HepG2 (cell line): ENCODE results near the gene AMN. TPM values are rescaled to one million over a fixed set of nuclear protein-coding genes. Genes with fewer than 3 reads are reported as not detected.

Source experiments
- CEBPZ ChIP-seq: IDR thresholded peaks from 2 replicates; pipeline ENCODE4 v1.6.1; 2012; ENCODE audit warnings: low read length, improper control_type of control experiment
- HBP1 ChIP-seq: IDR thresholded peaks from 2 replicates; pipeline ENCODE4 v1.6.1; 2016; ENCODE audit warnings: low read depth, control low read depth
- HOXA3 ChIP-seq: sonication (generic); formaldehyde crosslinking; IDR thresholded peaks from 2 replicates; pipeline ENCODE4 v1.5.0; 2020; ENCODE audit warnings: missing genetic modification reagents
- KMT2A ChIP-seq: sonication (generic); formaldehyde crosslinking; IDR thresholded peaks from 2 replicates; pipeline ENCODE4 v1.4.0; 2020; ENCODE audit warnings: missing genetic modification reagents
- MATR3 ChIP-seq: sonication (generic); formaldehyde crosslinking; IDR thresholded peaks from 2 replicates; pipeline ENCODE4 v1.4.0; 2020; ENCODE audit warnings: missing genetic modification reagents
- NFE2L2 ChIP-seq: fragments of 150-350 bp; IDR thresholded peaks from 2 replicates; pipeline ENCODE4 v1.6.1; 2014; ENCODE audit warnings: low read length
- RBFOX2 ChIP-seq: fragments of 200-400 bp; formaldehyde crosslinking; IDR thresholded peaks from 2 replicates; pipeline ENCODE4 v1.6.1; 2017; ENCODE audit warnings: low read depth, mild to moderate bottlenecking, low read length
- RBM39 ChIP-seq: fragments of 200-400 bp; formaldehyde crosslinking; IDR thresholded peaks from one replicate; pipeline ENCODE4 v1.6.1; 2018; ENCODE audit warnings: antibody characterized with exemption, mild to moderate bottlenecking, low read depth, low read length; ENCODE audit not compliant: poor library complexity, severe bottlenecking
- SALL2 ChIP-seq: sonication (generic); formaldehyde crosslinking; IDR thresholded peaks from 2 replicates; pipeline ENCODE4 v1.8.1; 2023; ENCODE audit warnings: mild to moderate bottlenecking, missing genetic modification reagents, inconsistent platforms
- SIN3B ChIP-seq: fragments of 150-350 bp; IDR thresholded peaks from 2 replicates; pipeline ENCODE4 v1.6.1; 2014; ENCODE audit warnings: low read length
- SUZ12 ChIP-seq: fragments of 150-350 bp; IDR thresholded peaks from 2 replicates; pipeline ENCODE4 v1.6.1; 2014; ENCODE audit warnings: low read depth, low read length
- THYN1 ChIP-seq: sonication (generic); formaldehyde crosslinking; IDR thresholded peaks from 2 replicates; pipeline ENCODE4 v1.8.1; 2023; ENCODE audit warnings: low read depth, mild to moderate bottlenecking, moderate library complexity, missing genetic modification reagents, borderline replicate concordance
- ZBTB10 ChIP-seq: sonication (generic); formaldehyde crosslinking; IDR thresholded peaks from 2 replicates; pipeline ENCODE4 v1.4.0; 2020; ENCODE audit warnings: missing genetic modification reagents, borderline replicate concordance
- ZNF207 ChIP-seq: fragments of 450-650 bp; IDR thresholded peaks from 2 replicates; pipeline ENCODE4 v1.6.1; 2016; ENCODE audit warnings: antibody characterized with exemption, borderline replicate concordance
- ZNF264 ChIP-seq: sonication (generic); formaldehyde crosslinking; IDR thresholded peaks from 2 replicates; pipeline ENCODE4 v1.4.0; 2020; ENCODE audit warnings: missing genetic modification reagents
- ZNF687 ChIP-seq: sonication (generic); formaldehyde crosslinking; IDR thresholded peaks from 2 replicates; pipeline ENCODE4 v1.5.1; 2020; ENCODE audit warnings: mild to moderate bottlenecking, missing genetic modification reagents, moderate library complexity
- ZNF713 ChIP-seq: sonication (generic); formaldehyde crosslinking; IDR thresholded peaks from 2 replicates; pipeline ENCODE4 v1.4.0; 2020; ENCODE audit warnings: mild to moderate bottlenecking, missing genetic modification reagents
- ZNF83 ChIP-seq: sonication (generic); formaldehyde crosslinking; IDR thresholded peaks from 2 replicates; pipeline ENCODE4 v1.4.0; 2020; ENCODE audit warnings: missing genetic modification reagents, mild to moderate bottlenecking, borderline replicate concordance
- polyA plus RNA-seq, 8 experiments: library from polyadenylated mRNA; depleted of rRNA in 3 of 8; stranded (reverse) in 7 of 8; unstranded in 1 of 8; fragments of >200 nt; fragmentation: Illumina TruSeq in 4 of 8; extraction: Trizol in 4 of 8; gene quantifications; 2 replicates each; pipeline versions ENCODE4 v1.2.1 to v1.2.3, GENCODE V29; 2011 to 2016; ENCODE audit warnings: low read depth in 4 of 8, missing spikeins in 1 of 8, mixed read lengths in 1 of 8; ENCODE audit not compliant: insufficient read depth in 1 of 8
- total RNA-seq, 5 experiments: library from RNA; depleted of rRNA; stranded (reverse); fragments of >200 nt; fragmentation: Illumina TruSeq; extraction: Trizol; gene quantifications; 2 replicates each; pipeline ENCODE4 v1.2.3, GENCODE V29; 2016; ENCODE audit warnings: low read depth in 1 of 5

Gene AMN
- total and polyA plus RNA-seq, 2 of the 13 experiments (the other 11 are each of a cell fraction or from before 2014, with no cell fraction given), result 9.8 to 33.1 TPM

GRCh38 chr14:102922490-102923200 is at the start of gene AMN (continued):
- peak; percentile 93 for TF ChIP-seq ZNF687 (CRISPR knock-in tag)
- TF ChIP-seq ZNF713, result 0 out of 2 replicates have a peak, but pooled peaks have one; percentile 40
- TF ChIP-seq MATR3 (CRISPR knock-in tag), result no peak
- peak; percentile 61 for TF ChIP-seq RBM39
- TF ChIP-seq ZBTB10, result no peak
- peak; percentile 97 for TF ChIP-seq RBFOX2
- TF ChIP-seq CEBPZ, result no peak
- TF ChIP-seq KMT2A, result peak; percentile 77
- no peak for TF ChIP-seq SUZ12
- TF ChIP-seq THYN1, result no peak
- no peak for TF ChIP-seq ZNF207
- peak; percentile 30; the same call in 1 of the 2 replicates for TF ChIP-seq HBP1 (CRISPR knock-in tag)
- TF ChIP-seq HOXA3 (CRISPR knock-in tag), result peak; percentile 67
- TF ChIP-seq ZNF264 (CRISPR knock-in tag), result peak; percentile 58
- TF ChIP-seq SIN3B, result no peak
- peak; percentile 53; the same call in 1 of the 2 replicates for TF ChIP-seq SALL2 (CRISPR knock-in tag)
- TF ChIP-seq NFE2L2, result no peak
- TF ChIP-seq ZNF83 (CRISPR knock-in tag), result no peak
